HCT116 (cell line): ENCODE results near the gene PAQR8. TPM values are rescaled to one million over a fixed set of nuclear protein-coding genes. Genes with fewer than 3 reads are reported as not detected.

ENCODE experiments used
- ATAC-seq: fragments of 200-7000 bp; cut with Tn5 transposase; 2 replicates; pipeline ENCODE4 v1.9.1; 2020; ENCODE audit warnings: mild to moderate bottlenecking, moderate library complexity
- BruUV-seq: library from RNA; stranded (reverse); fragments of 400-500 nt; replicated peaks from 2 replicates; lab custom pipeline; 2021; lab: Mats Ljungman, UMichigan
- CTCF ChIA-PET: fragments of 300-600 bp; sonication (Branson Sonifier 250); formaldehyde crosslinking; loops from one replicate; lab custom pipeline; 2021; ENCODE audit warnings: antibody characterized with exemption; lab: Charles Lee
- POLR2A ChIA-PET: fragments of 300-600, 350-600 bp; sonication (Branson Sonifier 250); formaldehyde crosslinking; loops from one replicate; lab custom pipeline; 2021; ENCODE audit warnings: antibody characterized with exemption; lab: Charles Lee
- RAD21 ChIA-PET, 2 experiments: fragments of 300-600 bp; sonication (Branson Sonifier 250); formaldehyde crosslinking; loops; one replicate each; lab custom pipeline; 2023; ENCODE audit warnings: low total read pairs in 2 of 2; ENCODE audit not compliant: uncharacterized antibody in 2 of 2, unreplicated experiment in 2 of 2, low non-redundant PET in 1 of 2; lab: Charles Lee
- DNase-seq: peaks from one replicate; pipeline ENCODE4 v3.0.0-alpha.2; 2010; ENCODE audit warnings: low read depth, low spot score
- H2AFZ ChIP-seq: fragments of 200-600 bp; shearing (Covaris generic), sonication (generic); 2 replicates; pipeline ENCODE4 v1.6.1; 2017; ENCODE audit warnings: low read depth, mixed run types, mixed read lengths, antibody characterized with exemption, low read length; ENCODE audit not compliant: poor library complexity, severe bottlenecking
- H3K27ac ChIP-seq: 2 replicates; pipeline ENCODE4 v1.5.1; 2012; ENCODE audit warnings: low read depth, low read length
- H3K27me3 ChIP-seq: fragments of 200-600 bp; sonication (generic); 2 replicates; pipeline ENCODE4 v1.6.1; 2016; ENCODE audit warnings: mixed run types, low read length, mixed read lengths; ENCODE audit not compliant: insufficient read depth
- H3K36me3 ChIP-seq, 2 experiments: fragments of 200-500 bp in 1 of 2; fragments of 200-600 bp in 1 of 2; sonication (Bioruptor generic) in 1 of 2; sonication (generic) in 1 of 2; 2 replicates each; pipeline versions ENCODE4 v1.5.1 to v1.6.1; 2014 to 2016; ENCODE audit warnings: low read length in 2 of 2, inconsistent platforms in 1 of 2, mixed read lengths in 1 of 2, mixed run types in 1 of 2; ENCODE audit not compliant: insufficient read depth in 2 of 2, control insufficient read depth in 1 of 2
- H3K4me1 ChIP-seq, 2 experiments: fragments of 200-600 bp in 1 of 2; sonication (generic) in 1 of 2; 2 replicates each; pipeline versions ENCODE4 v1.5.1 to v1.6.1; 2012 to 2017; ENCODE audit warnings: low read length in 2 of 2, inconsistent platforms in 1 of 2, mild to moderate bottlenecking in 1 of 2, mixed read lengths in 1 of 2, mixed run types in 1 of 2, moderate library complexity in 1 of 2; ENCODE audit not compliant: insufficient read depth in 2 of 2, control insufficient read depth in 1 of 2
- H3K4me2 ChIP-seq: fragments of 200-600 bp; sonication (generic); 2 replicates; pipeline ENCODE4 v1.6.1; 2017; ENCODE audit warnings: mixed run types, low read length, mixed read lengths
- H3K4me3 ChIP-seq, 2 experiments: fragments of 200-600 bp in 1 of 2; sonication (generic) in 1 of 2; replicated peaks in 1 of 2; 2 replicates each; pipeline ENCODE4 v1.5.1; 2011 to 2016; ENCODE audit warnings: low read length in 2 of 2, control low read depth in 1 of 2, low read depth in 1 of 2, mild to moderate bottlenecking in 1 of 2, mixed read lengths in 1 of 2, mixed run types in 1 of 2
- H3K79me2 ChIP-seq: fragments of 200-600 bp; sonication (generic); 2 replicates; pipeline ENCODE4 v1.6.1; 2017; ENCODE audit warnings: mild to moderate bottlenecking, mixed run types, low read length, moderate library complexity, mixed read lengths; ENCODE audit not compliant: insufficient read depth
- H3K9ac ChIP-seq: fragments of 200-600 bp; sonication (generic); 2 replicates; pipeline ENCODE4 v1.6.1; 2016; ENCODE audit warnings: low read length, mixed read lengths
- H3K9me2 ChIP-seq: fragments of 200-600 bp; sonication (generic), shearing (Covaris generic); 2 replicates; pipeline ENCODE4 v1.6.1; 2017; ENCODE audit warnings: mixed run types, mild to moderate bottlenecking, moderate library complexity; ENCODE audit not compliant: insufficient read depth
- H3K9me3 ChIP-seq, 2 experiments: fragments of 200-500 bp in 1 of 2; fragments of 200-600 bp in 1 of 2; sonication (Bioruptor generic) in 1 of 2; sonication (generic) in 1 of 2; 2 replicates each; pipeline ENCODE4 v1.6.1; 2014 to 2017; ENCODE audit warnings: low read length in 2 of 2, mixed read lengths in 2 of 2, inconsistent platforms in 1 of 2, low read depth in 1 of 2, mild to moderate bottlenecking in 1 of 2, mixed run types in 1 of 2, moderate library complexity in 1 of 2; ENCODE audit not compliant: control insufficient read depth in 1 of 2, insufficient read depth in 1 of 2
- H4K20me1 ChIP-seq: fragments of 200-600 bp; sonication (generic), shearing (Covaris generic); 2 replicates; pipeline ENCODE4 v1.6.1; 2017; ENCODE audit warnings: mixed run types, mild to moderate bottlenecking, moderate library complexity; ENCODE audit not compliant: insufficient read depth
- EGR1 ChIP-seq: IDR thresholded peaks from 2 replicates; pipeline ENCODE4 v1.6.1; 2012; ENCODE audit warnings: low read depth
- ELF1 ChIP-seq: IDR thresholded peaks from 2 replicates; pipeline ENCODE4 v1.6.1; 2012; ENCODE audit warnings: low read depth, borderline replicate concordance
- EZH2phosphoT487 ChIP-seq: fragments of 200-600 bp; IDR thresholded peaks from 2 replicates; pipeline ENCODE4 v1.6.1; 2018; ENCODE audit warnings: antibody characterized with exemption, borderline replicate concordance
- SIN3A ChIP-seq: IDR thresholded peaks from 2 replicates; pipeline ENCODE4 v1.6.1; 2012; ENCODE audit warnings: low read depth
- SP1 ChIP-seq: IDR thresholded peaks from 2 replicates; pipeline ENCODE4 v1.6.1; 2012; ENCODE audit warnings: low read depth
- SRF ChIP-seq: IDR thresholded peaks from 2 replicates; pipeline ENCODE4 v1.6.1; 2012; ENCODE audit warnings: low read depth
- TCF7L2 ChIP-seq: IDR thresholded peaks from 2 replicates; pipeline ENCODE4 v1.7.0; 2011; ENCODE audit warnings: borderline replicate concordance, inconsistent platforms; ENCODE audit not compliant: insufficient read depth, insufficient read length; ENCODE audit errors: extremely low read depth
- YY1 ChIP-seq: IDR thresholded peaks from 2 replicates; pipeline ENCODE4 v1.6.1; 2011; ENCODE audit warnings: low read length, low read depth, moderate library complexity, mild to moderate bottlenecking; ENCODE audit not compliant: insufficient replicate concordance; ENCODE audit errors: extremely low read depth
- ZBTB33 ChIP-seq: IDR thresholded peaks from 2 replicates; pipeline ENCODE4 v1.6.1; 2011; ENCODE audit warnings: mild to moderate bottlenecking, low read length, moderate library complexity; ENCODE audit not compliant: insufficient replicate concordance; ENCODE audit errors: extremely low read depth
- ZFX ChIP-seq: fragments of 450-650 bp; IDR thresholded peaks from 2 replicates; pipeline ENCODE4 v1.6.1; 2017
- intact Hi-C: fragments of 100-400 bp; cut with micrococcal nuclease; formaldehyde crosslinking; loops from 2 replicates; pipeline ENCODE4 v1.10.0; 2022
- total RNA-seq: library from RNA; stranded (reverse); gene quantifications from one replicate; pipeline ENCODE4 v1.2.1, GENCODE V29; 2021; ENCODE audit not compliant: unreplicated experiment
- TF ChIP-seq, protein P1 (sequence below): IDR thresholded peaks from 2 replicates; pipeline ENCODE4 v1.6.1; 2012
- TF ChIP-seq, protein P2 (sequence below): IDR thresholded peaks from 2 replicates; pipeline ENCODE4 v1.6.1; 2012
- TF ChIP-seq, protein P3 (sequence below): IDR thresholded peaks from 2 replicates; pipeline ENCODE4 v1.6.1; 2012; ENCODE audit warnings: low read depth

PAQR8 gene
- total RNA-seq, 1 experiment from 2014 or later = 5.9 TPM

GRCh38 chr6:52377538-52378221 lies 15.7 kb downstream of the PAQR8 start:
- no peaks in the 10 kb centered on the region for H3K9me3 ChIP-seq
- BruUV-seq = no TSS peak
- RAD21 ChIA-PET = interaction anchor here in 1 of 2 experiments (0.8 kb wide), 1 partner anchor 409 kb away, joined by 5 read pairs; no protein-coding TSS in a partner anchor
- H3K4me3 ChIP-seq = no peak overlapping the region
- TF ChIP-seq EZH2phosphoT487 (no peak), TCF7L2 (no peak), ELF1 (no peak), ZFX (no peak), SRF (no peak), ZBTB33 (no peak), YY1 (no peak), SIN3A (no peak), EGR1 (no peak), SP1 (no peak)
- TF ChIP-seq, protein P1, sequence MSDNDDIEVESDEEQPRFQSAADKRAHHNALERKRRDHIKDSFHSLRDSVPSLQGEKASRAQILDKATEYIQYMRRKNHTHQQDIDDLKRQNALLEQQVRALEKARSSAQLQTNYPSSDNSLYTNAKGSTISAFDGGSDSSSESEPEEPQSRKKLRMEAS = no peak
- TF ChIP-seq, protein P2, sequence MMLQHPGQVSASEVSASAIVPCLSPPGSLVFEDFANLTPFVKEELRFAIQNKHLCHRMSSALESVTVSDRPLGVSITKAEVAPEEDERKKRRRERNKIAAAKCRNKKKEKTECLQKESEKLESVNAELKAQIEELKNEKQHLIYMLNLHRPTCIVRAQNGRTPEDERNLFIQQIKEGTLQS = no peak
- TF ChIP-seq, protein P3, sequence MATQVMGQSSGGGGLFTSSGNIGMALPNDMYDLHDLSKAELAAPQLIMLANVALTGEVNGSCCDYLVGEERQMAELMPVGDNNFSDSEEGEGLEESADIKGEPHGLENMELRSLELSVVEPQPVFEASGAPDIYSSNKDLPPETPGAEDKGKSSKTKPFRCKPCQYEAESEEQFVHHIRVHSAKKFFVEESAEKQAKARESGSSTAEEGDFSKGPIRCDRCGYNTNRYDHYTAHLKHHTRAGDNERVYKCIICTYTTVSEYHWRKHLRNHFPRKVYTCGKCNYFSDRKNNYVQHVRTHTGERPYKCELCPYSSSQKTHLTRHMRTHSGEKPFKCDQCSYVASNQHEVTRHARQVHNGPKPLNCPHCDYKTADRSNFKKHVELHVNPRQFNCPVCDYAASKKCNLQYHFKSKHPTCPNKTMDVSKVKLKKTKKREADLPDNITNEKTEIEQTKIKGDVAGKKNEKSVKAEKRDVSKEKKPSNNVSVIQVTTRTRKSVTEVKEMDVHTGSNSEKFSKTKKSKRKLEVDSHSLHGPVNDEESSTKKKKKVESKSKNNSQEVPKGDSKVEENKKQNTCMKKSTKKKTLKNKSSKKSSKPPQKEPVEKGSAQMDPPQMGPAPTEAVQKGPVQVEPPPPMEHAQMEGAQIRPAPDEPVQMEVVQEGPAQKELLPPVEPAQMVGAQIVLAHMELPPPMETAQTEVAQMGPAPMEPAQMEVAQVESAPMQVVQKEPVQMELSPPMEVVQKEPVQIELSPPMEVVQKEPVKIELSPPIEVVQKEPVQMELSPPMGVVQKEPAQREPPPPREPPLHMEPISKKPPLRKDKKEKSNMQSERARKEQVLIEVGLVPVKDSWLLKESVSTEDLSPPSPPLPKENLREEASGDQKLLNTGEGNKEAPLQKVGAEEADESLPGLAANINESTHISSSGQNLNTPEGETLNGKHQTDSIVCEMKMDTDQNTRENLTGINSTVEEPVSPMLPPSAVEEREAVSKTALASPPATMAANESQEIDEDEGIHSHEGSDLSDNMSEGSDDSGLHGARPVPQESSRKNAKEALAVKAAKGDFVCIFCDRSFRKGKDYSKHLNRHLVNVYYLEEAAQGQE = no peak
- TF ChIP-seq, all 23 proteins: peak for 0
- Histone ChIP-seq H3K9me2 (no peaks in the 10 kb centered on the region), H2AFZ (no peak overlapping the region), H3K27me3 (no peaks in the 10 kb centered on the region), H3K27ac (no peak overlapping the region), H3K36me3 (no peaks in the 10 kb centered on the region), H3K9ac (no peak overlapping the region), H3K4me2 (no peak overlapping the region), H3K79me2 (no peaks in the 10 kb centered on the region), H4K20me1 (no peaks in the 10 kb centered on the region), H3K4me1 (no peaks in the 10 kb centered on the region)
- POLR2A ChIA-PET = no interaction called here
- CTCF ChIA-PET = no interaction called here
- intact Hi-C loops = no loop called here
- no peak for DNase-seq
- no peak for ATAC-seq
